Umbilical cord (tissue), 2 donors: ENCODE results near the gene GVQW3. TPM values are rescaled to one million over a fixed set of nuclear protein-coding genes. Genes with fewer than 3 reads are reported as not detected.
A peak's percentile ranks its signal among the peaks of the same experiment; 100 is the strongest.

ENCODE experiments used
- DNase-seq: peaks from one replicate; pipeline ENCODE4 v3.0.0-alpha.2; 2015; ENCODE audit warnings: low spot score
- total RNA-seq: library from RNA; depleted of rRNA; stranded (reverse); fragments of >200 nt; gene quantifications from one replicate; pipeline ENCODE4 v1.2.3, GENCODE V29; 2014; ENCODE audit warnings: low replicate concordance; ENCODE audit not compliant: insufficient read depth

The GVQW3 gene
- total RNA-seq, result 7.0 TPM

- DNase-seq, result peak; percentile 99
Observed at GRCh38 chr11:76380977-76381719, at the start of gene GVQW3, which contains the start of gene THAP12. Gene GVQW3 (plus strand): TSS chr11:76381323. CDS start chr11:76381829, 506 bp downstream. Gene THAP12 (minus strand): TSS chr11:76381132. CDS start chr11:76380836, 296 bp downstream.

- no peak for DNase-seq
Observed at GRCh38 chr11:76334826-76335389, 46.2 kb upstream of the GVQW3 start.

- DNase-seq, result no peak
Observed at GRCh38 chr11:76335842-76336241, 45.3 kb upstream of the GVQW3 start.

GRCh38 chr11:76336597-76336996 is 44.5 kb upstream of the GVQW3 start:
- DNase-seq, result no peak

- DNase-seq, result no peak
Observed at GRCh38 chr11:76337469-76337868, 43.7 kb upstream of the GVQW3 start.

GRCh38 chr11:76337923-76338322 is 43.2 kb upstream of the GVQW3 start:
- no peak for DNase-seq

GRCh38 chr11:76339221-76339620 is 41.9 kb upstream of the GVQW3 start:
- DNase-seq, result peak; percentile 73

- DNase-seq, result peak; percentile 22
Observed at GRCh38 chr11:76347466-76347865, 33.7 kb upstream of the GVQW3 start.

GRCh38 chr11:76348348-76348747 is 32.8 kb upstream of the GVQW3 start:
- no peak for DNase-seq

- no peak for DNase-seq
Observed at GRCh38 chr11:76355172-76355571, 26.0 kb upstream of the GVQW3 start.

GRCh38 chr11:76361374-76361773 is 19.7 kb upstream of the GVQW3 start:
- DNase-seq, result no peak

- no peak for DNase-seq
Observed at GRCh38 chr11:76361776-76362175, 19.3 kb upstream of the GVQW3 start.

GRCh38 chr11:76362716-76363115 is 18.4 kb upstream of the GVQW3 start:
- no peak for DNase-seq

- no peak for DNase-seq
Observed at GRCh38 chr11:76365038-76365679, 16.0 kb upstream of the GVQW3 start.

GRCh38 chr11:76368490-76368889 is 12.6 kb upstream of the GVQW3 start:
- DNase-seq, result peak; percentile 45

GRCh38 chr11:76369406-76369805 is 11.7 kb upstream of the GVQW3 start:
- DNase-seq, result no peak

GRCh38 chr11:76371170-76371569 is 10.0 kb upstream of the GVQW3 start:
- DNase-seq, result peak; percentile 24

GRCh38 chr11:76376746-76377558 is 4.2 kb upstream of the GVQW3 start:
- DNase-seq, result no peak

GRCh38 chr11:76379807-76380158 is 1.3 kb upstream of the GVQW3 start:
- no peak for DNase-seq

GRCh38 chr11:76380159-76380976 is 755 bp upstream of the GVQW3 start:
- peak; percentile 14 for DNase-seq

- no peak for DNase-seq
Observed at GRCh38 chr11:76382209-76382608, 1.1 kb downstream of the GVQW3 start.
